ENCODE results near the gene KLK15. TPM values are rescaled to one million over a fixed set of nuclear protein-coding genes. Genes with fewer than 3 reads are reported as not detected.
"Not testable (repeated sequence)": the region's sequence is repeated elsewhere in the genome, so short reads cannot be mapped to it uniquely, and the experiment has no call there.

The KLK15 gene
- total RNA-seq, 1 experiment from 2014 or later = not detected

- CTCF ChIA-PET = no interaction called here
- no peaks in the 10 kb centered on the region for H3K9me3 Mint-ChIP-seq (ENCODE audit: low read depth, unreplicated experiment)
- BruUV-seq (replicated peaks) = no TSS peak
- peaks cover 19% of the 10 kb centered on the region for H3K4me1 Mint-ChIP-seq (ENCODE audit: low read depth, unreplicated experiment)
- H3K4me3 Mint-ChIP-seq (ENCODE audit: low read depth, unreplicated experiment) = peak overlapping the region; percentile 39
- intact Hi-C loops (cut with micrococcal nuclease; ENCODE audit: unreplicated experiment) = no loop called here
- peak; percentile 72 for DNase-seq
- no peak for TF ChIP-seq CTCF (IDR thresholded peaks at IDR 0.05; ENCODE audit: unreplicated experiment)
- H3K36me3 Mint-ChIP-seq (ENCODE audit: insufficient read depth, unreplicated experiment) = no peaks in the 10 kb centered on the region
- H3K27ac Mint-ChIP-seq (ENCODE audit: unreplicated experiment) = no peak overlapping the region
- peaks cover 98% of the 10 kb centered on the region for H3K27me3 Mint-ChIP-seq (ENCODE audit: unreplicated experiment)
These were observed 15.2 kb downstream of the KLK15 start for GRCh38 chr19:50817941-50818858.

GRCh38 chr19:50815439-50815838 lies 17.9 kb downstream of the KLK15 start:
- Mint-ChIP-seq H3K27ac (ENCODE audit: unreplicated experiment) (no peak overlapping the region), H3K36me3 (ENCODE audit: insufficient read depth, unreplicated experiment) (no peaks in the 10 kb centered on the region), H3K27me3 (ENCODE audit: unreplicated experiment) (peaks cover 90% of the 10 kb centered on the region), H3K4me3 (ENCODE audit: low read depth, unreplicated experiment) (no peak overlapping the region), H3K9me3 (ENCODE audit: low read depth, unreplicated experiment) (peaks cover 2% of the 10 kb centered on the region), H3K4me1 (ENCODE audit: low read depth, unreplicated experiment) (peaks cover 7% of the 10 kb centered on the region)
- DNase-seq = no peak
- BruUV-seq (replicated peaks) = no TSS peak
- no peak for TF ChIP-seq CTCF (IDR thresholded peaks at IDR 0.05; ENCODE audit: unreplicated experiment)
- intact Hi-C loops (cut with micrococcal nuclease; ENCODE audit: unreplicated experiment) = no loop called here
- CTCF ChIA-PET = interaction anchor here (1.3 kb wide), 1 partner anchor 9 kb away, joined by 4 read pairs; no protein-coding TSS in a partner anchor

- CTCF ChIA-PET = interaction anchor here (0.6 to 1.3 kb wide), 2 partner anchors 10 to 415 kb away, joined by 4 read pairs; no protein-coding TSS in a partner anchor
- peaks cover 90% of the 10 kb centered on the region for H3K27me3 Mint-ChIP-seq (ENCODE audit: unreplicated experiment)
- no peak overlapping the region for H3K4me3 Mint-ChIP-seq (ENCODE audit: low read depth, unreplicated experiment)
- BruUV-seq (replicated peaks) = no TSS peak
- intact Hi-C loops (cut with micrococcal nuclease; ENCODE audit: unreplicated experiment) = no loop called here
- H3K27ac Mint-ChIP-seq (ENCODE audit: unreplicated experiment) = no peak overlapping the region
- TF ChIP-seq CTCF (IDR thresholded peaks at IDR 0.05; ENCODE audit: unreplicated experiment) = no peak
- H3K36me3 Mint-ChIP-seq (ENCODE audit: insufficient read depth, unreplicated experiment) = no peaks in the 10 kb centered on the region
- peaks cover under 1% of the 10 kb centered on the region for H3K4me1 Mint-ChIP-seq (ENCODE audit: low read depth, unreplicated experiment)
- H3K9me3 Mint-ChIP-seq (ENCODE audit: low read depth, unreplicated experiment) = peaks cover 4% of the 10 kb centered on the region
- DNase-seq = no peak
These were observed 18.5 kb downstream of the KLK15 start for GRCh38 chr19:50814883-50815282.

- H3K9me3 Mint-ChIP-seq (ENCODE audit: low read depth, unreplicated experiment) = peaks cover 4% of the 10 kb centered on the region
- H3K27ac Mint-ChIP-seq (ENCODE audit: unreplicated experiment) = no peak overlapping the region
- H3K27me3 Mint-ChIP-seq (ENCODE audit: unreplicated experiment) = peaks cover 88% of the 10 kb centered on the region
- no peak for TF ChIP-seq CTCF (IDR thresholded peaks at IDR 0.05; ENCODE audit: unreplicated experiment)
- H3K36me3 Mint-ChIP-seq (ENCODE audit: insufficient read depth, unreplicated experiment) = no peaks in the 10 kb centered on the region
- H3K4me3 Mint-ChIP-seq (ENCODE audit: low read depth, unreplicated experiment) = no peak overlapping the region
- CTCF ChIA-PET = no interaction called here
- no peaks in the 10 kb centered on the region for H3K4me1 Mint-ChIP-seq (ENCODE audit: low read depth, unreplicated experiment)
- DNase-seq = no peak
- intact Hi-C loops (cut with micrococcal nuclease; ENCODE audit: unreplicated experiment) = no loop called here
- BruUV-seq (replicated peaks) = no TSS peak
These were observed 20.9 kb downstream of the KLK15 start for GRCh38 chr19:50812474-50812873.

GRCh38 chr19:50811622-50812238 lies 21.6 kb downstream of the KLK15 start:
- intact Hi-C loops (cut with micrococcal nuclease; ENCODE audit: unreplicated experiment); DNase-seq; H3K4me3 Mint-ChIP-seq (ENCODE audit: low read depth, unreplicated experiment); H3K36me3 Mint-ChIP-seq (ENCODE audit: insufficient read depth, unreplicated experiment); H3K9me3 Mint-ChIP-seq (ENCODE audit: low read depth, unreplicated experiment); H3K4me1 Mint-ChIP-seq (ENCODE audit: low read depth, unreplicated experiment); BruUV-seq (replicated peaks); CTCF ChIA-PET; H3K27ac Mint-ChIP-seq (ENCODE audit: unreplicated experiment): not testable (repeated sequence)
- H3K27me3 Mint-ChIP-seq (ENCODE audit: unreplicated experiment) = peaks cover 84% of the 10 kb centered on the region

All from Calu3 (cell line).